GM21723 (cell line): ENCODE data around the gene SYCE1L.
"Not testable (repeated sequence)": the region's sequence is repeated elsewhere in the genome, so short reads cannot be mapped to it uniquely, and the experiment has no call there.

ENCODE experiments used
- ATAC-seq: cut with Tn5 transposase; IDR thresholded peaks from one replicate; pipeline ENCODE4 v1.9.1; 2021; ENCODE audit warnings: mild to moderate bottlenecking, moderate library complexity; ENCODE audit not compliant: unreplicated experiment

SYCE1L gene

DNA sequence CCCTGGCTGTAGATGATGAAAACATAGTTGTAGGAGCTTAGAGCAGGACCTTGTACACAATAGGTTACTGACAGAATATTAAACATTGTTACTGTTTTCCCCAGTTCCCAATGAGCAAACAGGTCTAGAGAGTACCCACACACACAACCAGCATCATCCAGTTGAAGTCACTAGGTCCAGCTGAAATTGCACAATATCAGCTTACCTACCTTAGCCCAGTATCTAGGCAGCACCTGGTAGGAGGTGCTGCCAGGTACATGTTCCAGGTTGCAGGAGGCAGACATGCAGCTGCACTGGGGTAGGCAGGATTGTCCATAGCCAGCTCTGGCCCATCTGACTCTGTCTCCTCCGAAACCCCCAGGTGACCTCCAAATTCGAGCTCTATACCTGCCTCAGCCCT lies 1.5 kb upstream of the SYCE1L start:
- no peak for ATAC-seq

GRCh38 chr16:77206533-77206932 lies 7.3 kb downstream of the SYCE1L start:
- ATAC-seq = no peak

DNA sequence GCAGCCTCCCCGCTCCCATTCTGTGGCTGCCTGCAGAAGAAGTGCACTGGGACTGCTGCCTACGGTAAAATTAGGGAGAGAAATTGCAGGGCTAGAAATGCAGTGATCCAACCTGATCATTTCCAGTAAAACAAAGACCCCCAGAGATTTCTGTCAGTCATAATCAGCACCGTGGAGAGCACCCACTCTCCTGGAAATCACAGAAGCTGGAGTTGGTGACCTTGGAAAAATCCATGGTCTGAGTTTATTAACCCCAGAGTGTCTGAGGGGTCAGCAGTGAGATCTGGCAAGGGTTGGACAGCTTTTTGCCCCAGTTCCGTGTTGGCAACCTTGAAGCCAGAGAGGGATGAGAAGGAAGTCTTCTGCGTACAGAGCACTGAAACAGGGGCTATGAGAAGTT lies 7.8 kb downstream of the SYCE1L start:
- ATAC-seq = no peak

GRCh38 chr16:77208382-77208781 lies 9.2 kb downstream of the SYCE1L start:
- ATAC-seq = no peak

DNA sequence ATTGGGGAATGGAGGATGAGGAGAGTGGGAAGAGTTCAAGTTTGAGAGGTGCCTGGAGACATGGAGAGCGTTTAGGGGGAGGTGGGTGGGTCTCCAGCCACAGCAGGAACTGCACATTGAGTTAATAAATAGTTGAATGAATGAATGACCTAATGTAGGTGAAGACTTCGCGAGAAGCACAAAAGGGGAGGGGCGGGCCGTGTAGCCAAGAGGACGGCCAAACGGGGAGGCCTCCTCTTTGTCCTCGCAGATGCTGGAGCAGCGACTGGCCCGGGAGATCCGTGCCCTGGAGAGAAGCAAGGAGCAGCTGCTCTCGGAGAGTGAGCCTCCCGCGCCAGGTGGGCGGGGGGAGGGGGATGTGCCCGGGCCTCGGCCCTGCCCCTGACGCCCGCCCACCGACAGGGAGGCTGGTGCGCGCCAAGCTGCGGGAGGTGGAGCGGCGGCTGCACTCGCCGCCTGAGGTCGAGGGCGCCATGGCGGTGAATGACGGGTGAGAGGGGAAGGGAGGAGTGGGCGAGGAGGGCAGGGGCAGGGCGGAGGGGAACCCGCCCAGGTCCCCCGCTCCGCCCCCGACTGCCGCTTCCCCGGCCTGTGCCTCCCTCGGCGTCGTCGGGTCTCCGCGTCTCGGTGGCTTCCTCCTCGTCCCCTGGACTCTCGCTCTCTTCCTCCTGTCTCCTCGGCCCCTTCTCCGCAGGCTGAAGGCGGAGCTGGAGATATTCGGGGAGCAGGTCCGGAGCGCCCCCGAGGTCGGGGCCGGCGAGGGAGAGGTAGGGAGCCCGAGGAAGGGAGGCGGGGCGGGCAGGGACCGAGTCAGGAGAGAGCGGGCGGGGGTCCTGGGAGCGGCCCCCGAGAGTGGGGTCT lies 12.9 kb downstream of the SYCE1L start:
- peak; percentile 74 for ATAC-seq

GRCh38 chr16:77212741-77213541 lies 13.7 kb downstream of the SYCE1L start:
- peak; percentile 84 for ATAC-seq

DNA sequence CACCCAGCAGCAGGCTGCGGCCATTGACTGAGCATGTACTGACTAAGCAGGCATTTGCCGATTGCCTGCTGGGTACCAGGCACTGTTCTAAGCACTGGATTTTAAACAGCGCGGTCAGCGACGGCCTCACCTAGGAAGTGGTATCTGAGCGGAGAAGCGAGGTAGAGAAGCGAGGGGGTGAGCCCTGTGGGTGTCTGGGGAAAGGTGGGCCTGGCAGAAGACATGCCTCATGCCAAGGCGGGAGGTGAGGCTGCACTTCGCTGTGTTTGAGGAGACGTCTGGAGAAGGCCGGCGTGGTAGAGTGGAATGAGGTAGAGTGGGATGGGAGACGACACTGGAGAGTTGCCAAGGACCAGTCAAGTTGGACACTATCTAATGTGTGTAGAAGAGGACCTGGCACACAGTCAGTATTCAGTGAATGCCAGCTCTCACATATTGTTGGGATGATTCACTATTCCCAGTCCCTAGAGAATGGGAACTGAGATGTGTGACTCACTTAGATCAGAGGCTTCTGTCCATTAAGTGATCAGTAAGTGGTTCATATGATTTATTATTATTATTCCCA lies 14.4 kb downstream of the SYCE1L start:
- no peak for ATAC-seq

DNA sequence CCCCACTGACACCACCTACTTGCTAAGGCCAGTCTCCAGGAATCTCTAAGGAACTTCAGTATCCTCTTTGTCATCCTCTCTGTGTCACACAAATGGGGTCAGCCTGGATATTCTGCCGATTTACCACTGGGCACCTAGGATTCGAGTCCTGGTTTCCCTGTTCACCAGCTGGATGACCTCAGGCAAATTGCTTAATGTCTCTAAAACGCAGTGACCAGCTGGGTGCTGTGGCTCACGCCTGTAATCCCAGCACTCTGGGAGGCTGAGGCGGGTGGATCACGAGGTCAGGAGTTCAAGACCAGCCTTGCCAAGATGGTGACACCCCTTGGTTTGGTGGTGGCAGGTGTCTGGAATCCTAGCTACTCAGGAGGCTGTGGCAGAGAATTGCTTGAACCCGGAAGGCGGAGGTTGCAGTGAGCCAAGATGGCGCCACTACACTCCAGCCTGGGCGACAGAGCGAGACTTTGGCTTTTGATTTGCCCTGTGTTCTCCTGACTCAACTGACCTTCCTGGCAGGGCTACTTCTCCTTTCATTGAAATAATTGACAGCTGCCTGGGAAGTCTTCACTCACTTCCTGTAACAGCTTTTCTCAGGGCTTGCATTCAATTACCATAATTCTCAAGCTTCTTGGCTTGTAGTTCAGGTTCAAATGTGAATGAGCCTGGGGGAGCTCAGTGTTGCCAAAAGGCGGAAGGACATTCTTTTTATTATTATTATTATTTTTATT lies 15.4 kb downstream of the SYCE1L start:
- no peak for ATAC-seq

- no peak for ATAC-seq
These were observed 20.2 kb downstream of the SYCE1L start for GRCh38 chr16:77219437-77219836.

DNA sequence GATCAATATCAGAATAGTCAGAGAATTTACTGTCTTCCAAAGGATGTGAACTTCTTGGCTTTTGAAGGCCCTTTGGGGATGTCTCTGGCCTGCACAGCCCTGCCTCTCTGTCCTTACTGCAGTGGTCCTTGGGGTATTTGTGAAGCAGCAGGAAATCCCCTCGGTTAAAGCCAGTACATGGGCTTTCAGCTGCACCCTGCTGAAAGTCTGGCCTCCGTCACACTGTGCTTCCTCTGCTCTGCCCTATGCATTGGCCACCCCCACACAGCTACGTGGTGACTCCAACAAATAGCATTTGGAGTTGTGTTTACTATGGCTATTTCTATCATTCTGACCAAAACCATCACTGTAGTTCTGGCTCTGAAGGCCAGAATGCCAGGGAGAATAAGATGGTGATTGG lies 21.2 kb downstream of the SYCE1L start:
- no peak for ATAC-seq

GRCh38 chr16:77221482-77221881 lies 22.3 kb downstream of the SYCE1L start:
- no peak for ATAC-seq

- no peak for ATAC-seq
These were observed 24.0 kb downstream of the SYCE1L start for GRCh38 chr16:77223184-77223583.

- no peak for ATAC-seq
These were observed 26.0 kb downstream of the SYCE1L start for GRCh38 chr16:77225182-77225581.

DNA sequence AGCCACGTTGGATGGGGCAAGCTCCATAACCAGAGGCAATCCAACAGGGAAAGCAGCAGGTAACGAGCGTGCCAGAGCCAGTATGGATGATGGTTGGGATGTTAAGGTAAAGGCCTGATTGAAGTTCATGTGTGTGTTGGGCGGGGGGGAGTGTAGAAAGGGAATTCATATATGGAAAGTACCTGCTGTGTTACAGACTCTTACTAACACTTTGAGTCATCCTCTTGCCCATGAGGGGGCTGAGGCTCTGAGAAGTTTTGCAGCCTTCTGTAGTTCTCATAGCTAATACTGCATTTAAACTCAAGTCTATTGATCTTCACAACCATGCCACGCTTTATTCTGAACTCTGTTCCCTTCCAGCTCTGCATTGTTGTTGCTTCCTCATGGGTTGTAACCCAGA lies 28.5 kb downstream of the SYCE1L start:
- ATAC-seq = peak; percentile 74

DNA sequence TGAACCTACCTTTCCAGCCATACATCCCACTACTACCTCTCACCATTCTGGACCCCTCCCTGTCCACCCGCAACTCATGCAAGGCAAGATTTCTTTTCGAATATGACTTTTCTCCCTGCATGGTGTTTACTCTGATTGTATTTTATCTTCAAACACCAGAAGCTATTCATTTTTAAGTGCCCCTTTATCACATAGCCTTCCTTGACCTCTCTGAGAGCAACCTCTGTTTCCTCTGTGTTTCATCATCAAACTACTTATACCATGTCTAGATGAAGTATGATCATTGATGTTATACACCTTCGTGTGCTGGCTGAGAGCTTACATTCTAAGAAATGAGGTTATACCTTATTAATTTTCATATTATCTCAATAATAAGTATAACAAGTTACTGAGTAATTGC lies 31.8 kb downstream of the SYCE1L start:
- ATAC-seq = no peak

DNA sequence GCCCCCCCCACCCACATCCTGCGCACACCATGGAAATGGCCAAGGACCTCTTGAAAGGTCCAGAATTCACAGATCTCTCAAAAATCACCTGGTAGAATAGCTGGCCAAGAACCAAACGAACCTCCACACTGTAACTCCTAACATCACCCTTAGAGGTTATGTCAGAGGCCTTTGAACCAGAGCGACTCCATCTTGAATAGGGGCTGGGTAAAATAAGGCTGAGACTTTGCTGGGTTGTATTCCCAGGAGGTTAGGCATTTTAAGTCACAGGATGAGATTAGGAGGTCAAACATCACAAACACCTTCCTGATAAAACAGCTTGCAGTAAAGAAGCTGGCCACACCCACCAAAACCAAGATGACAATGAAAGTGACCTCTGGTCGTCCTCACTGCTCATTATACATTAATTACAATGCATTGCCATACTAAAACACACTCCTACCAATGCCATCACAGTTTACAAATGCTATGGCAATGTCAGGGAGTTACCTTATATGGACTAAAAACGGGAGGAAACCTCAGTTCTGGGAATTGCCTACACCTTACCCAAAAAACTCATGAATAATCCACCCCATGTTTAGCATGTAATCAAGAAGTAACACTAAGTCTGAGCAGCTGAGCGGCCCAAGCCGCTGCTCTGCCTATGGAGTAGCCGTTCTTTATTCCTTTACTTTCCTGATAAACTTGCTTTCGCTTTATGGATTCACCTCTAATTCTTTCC lies 34.8 kb downstream of the SYCE1L start:
- no peak for ATAC-seq

DNA sequence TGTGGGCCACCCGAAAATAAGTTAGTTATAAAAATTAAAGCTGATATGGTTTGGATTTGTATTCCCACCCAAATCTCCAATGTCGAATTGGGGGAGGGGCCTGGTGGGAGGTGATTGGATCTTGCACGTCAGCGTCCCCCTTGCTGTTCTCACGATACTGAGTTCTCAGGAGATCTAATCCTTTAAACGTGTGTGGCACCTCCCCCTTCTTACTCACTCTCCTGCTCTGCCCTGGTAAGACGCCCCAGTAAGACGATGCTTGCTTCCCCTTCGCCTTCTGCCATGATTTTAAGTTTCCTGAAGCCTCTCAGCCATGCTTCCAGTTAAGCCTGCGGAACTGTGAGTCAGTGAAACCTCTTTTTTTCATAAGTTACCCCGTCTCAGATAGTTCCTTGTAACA lies 35.4 kb downstream of the SYCE1L start:
- ATAC-seq = no peak

DNA sequence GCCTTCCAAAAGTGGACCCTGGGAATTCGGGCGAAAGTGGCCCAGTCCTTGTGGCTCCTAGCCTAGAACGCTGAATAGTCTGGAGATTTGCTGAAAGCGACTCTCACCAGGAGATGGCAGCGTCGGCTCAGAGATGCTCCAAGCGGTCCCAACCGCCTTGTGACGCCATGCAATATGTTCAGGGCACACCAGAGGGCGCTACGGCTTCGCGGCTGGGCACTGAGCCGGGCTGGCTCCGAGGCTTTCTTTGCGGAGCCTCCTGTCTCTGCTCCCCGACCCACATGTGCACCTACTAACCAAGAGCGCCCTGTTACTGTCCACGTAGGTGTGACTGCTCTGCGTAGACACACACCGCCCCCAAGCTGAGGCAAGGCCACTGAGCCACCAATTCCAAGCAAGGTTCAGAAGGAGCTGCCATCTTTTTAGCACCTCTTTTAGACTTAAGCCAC lies 36.9 kb downstream of the SYCE1L start:
- ATAC-seq = peak; percentile 99

GRCh38 chr16:77238593-77238992 lies 39.4 kb downstream of the SYCE1L start:
- ATAC-seq = no peak

DNA sequence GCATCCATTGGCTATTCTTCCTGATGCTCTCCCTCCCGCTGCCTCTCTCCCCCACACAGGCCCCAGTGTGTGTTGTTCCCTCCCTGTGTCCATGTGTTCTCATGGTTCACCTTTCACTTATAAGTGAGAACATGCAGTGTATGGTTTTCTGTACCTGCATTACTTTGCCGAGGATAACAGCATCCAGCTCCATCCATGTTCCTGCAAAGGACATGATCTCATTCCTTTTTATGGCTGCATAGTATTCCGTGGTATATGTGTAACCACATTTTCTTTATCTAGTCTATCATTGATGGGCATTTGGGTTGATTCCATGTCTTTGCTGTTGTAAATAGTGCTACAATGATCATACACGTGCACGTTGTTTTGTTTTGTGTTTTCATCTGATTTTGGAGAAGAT lies 43.3 kb downstream of the SYCE1L start:
- ATAC-seq = not testable (repeated sequence)
